Trophoblast cell (in vitro differentiated cells and primary cell): ENCODE data around the gene SRPRA.

ENCODE experiments used
- DNase-seq, 2 donors: peaks; one replicate each; pipeline ENCODE4 v3.0.0-alpha.2; 2016
- H2AFZ ChIP-seq: 2 replicates; pipeline ENCODE4 v1.6.1; 2013; ENCODE audit warnings: low read length, moderate library complexity, mild to moderate bottlenecking; ENCODE audit not compliant: insufficient read depth, poor library complexity
- H2AK5ac ChIP-seq: 2 replicates; pipeline ENCODE4 v1.6.1; 2013; ENCODE audit warnings: mild to moderate bottlenecking, low read length
- H2BK120ac ChIP-seq: 2 replicates; pipeline ENCODE4 v1.6.1; 2013; ENCODE audit warnings: low read length, mild to moderate bottlenecking, moderate library complexity; ENCODE audit not compliant: insufficient read depth, poor library complexity
- H2BK12ac ChIP-seq: 2 replicates; pipeline ENCODE4 v1.6.1; 2013; ENCODE audit warnings: mild to moderate bottlenecking, low read length, moderate library complexity
- H2BK5ac ChIP-seq: 2 replicates; pipeline ENCODE4 v1.6.1; 2013; ENCODE audit warnings: low read length, low read depth, moderate library complexity, mild to moderate bottlenecking; ENCODE audit not compliant: poor library complexity
- H3K14ac ChIP-seq: 2 replicates; pipeline ENCODE4 v1.6.1; 2013; ENCODE audit warnings: mild to moderate bottlenecking, low read length
- H3K18ac ChIP-seq: 2 replicates; pipeline ENCODE4 v1.6.1; 2013; ENCODE audit warnings: mild to moderate bottlenecking, low read length
- H3K23ac ChIP-seq: 2 replicates; pipeline ENCODE4 v1.6.1; 2013; ENCODE audit warnings: low read length
- H3K27ac ChIP-seq: 2 replicates; pipeline ENCODE4 v1.5.1; 2013; ENCODE audit warnings: low read depth, mild to moderate bottlenecking, inconsistent platforms, low read length, moderate library complexity
- H3K27me3 ChIP-seq: 2 replicates; pipeline ENCODE4 v1.6.1; 2013; ENCODE audit warnings: inconsistent platforms, mild to moderate bottlenecking, low read length, moderate library complexity; ENCODE audit not compliant: insufficient read depth
- H3K36me3 ChIP-seq, 2 experiments: 1 replicate in 1 of 2; 2 replicates in 1 of 2; pipeline ENCODE4 v1.6.1; 2013; ENCODE audit warnings: low read length in 2 of 2, mild to moderate bottlenecking in 2 of 2, moderate library complexity in 1 of 2; ENCODE audit not compliant: insufficient read depth in 2 of 2, control insufficient read depth in 1 of 2
- H3K4ac ChIP-seq: 2 replicates; pipeline ENCODE4 v1.6.1; 2013; ENCODE audit warnings: low read depth, mild to moderate bottlenecking, low read length, moderate library complexity
- H3K4me1 ChIP-seq, 2 experiments: 1 replicate in 1 of 2; 2 replicates in 1 of 2; pipeline ENCODE4 v1.6.1; 2013; ENCODE audit warnings: low read length in 2 of 2, mild to moderate bottlenecking in 2 of 2, moderate library complexity in 1 of 2; ENCODE audit not compliant: insufficient read depth in 2 of 2, control insufficient read depth in 1 of 2
- H3K4me2 ChIP-seq: 2 replicates; pipeline ENCODE4 v1.6.1; 2013; ENCODE audit warnings: inconsistent platforms, mild to moderate bottlenecking, low read length, moderate library complexity
- H3K4me3 ChIP-seq: 2 replicates; pipeline ENCODE4 v1.5.1; 2013; ENCODE audit warnings: mild to moderate bottlenecking, low read depth, low read length, inconsistent platforms
- H3K79me1 ChIP-seq: one replicate; pipeline ENCODE4 v1.6.1; 2013; ENCODE audit warnings: low read length
- H3K79me2 ChIP-seq: 2 replicates; pipeline ENCODE4 v1.6.1; 2013; ENCODE audit warnings: low read length, mild to moderate bottlenecking; ENCODE audit not compliant: control insufficient read depth, insufficient read depth, poor library complexity
- H3K9ac ChIP-seq: 2 replicates; pipeline ENCODE4 v1.6.1; 2013; ENCODE audit warnings: mild to moderate bottlenecking, low read length
- H3K9me3 ChIP-seq: 2 replicates; pipeline ENCODE4 v1.6.1; 2013; ENCODE audit warnings: low read depth, mild to moderate bottlenecking, control low read depth, inconsistent platforms, low read length; ENCODE audit not compliant: insufficient read depth
- H4K12ac ChIP-seq: 2 replicates; pipeline ENCODE4 v1.6.1; 2013; ENCODE audit warnings: low read depth, mild to moderate bottlenecking, low read length, moderate library complexity
- H4K8ac ChIP-seq: 2 replicates; pipeline ENCODE4 v1.6.1; 2013; ENCODE audit warnings: low read depth, mild to moderate bottlenecking, low read length, moderate library complexity
- H4K91ac ChIP-seq: one replicate; pipeline ENCODE4 v1.6.1; 2013; ENCODE audit warnings: low read depth, mild to moderate bottlenecking, low read length, moderate library complexity
- WGBS: extraction: QIAGEN DNeasy Blood & Tissue Kit; methylation state at CpG from one replicate; pipeline ENCODE4 v1.1.7; 2013; ENCODE audit warnings: missing lambda C conversion rate; ENCODE audit not compliant: insufficient read length, insufficient coverage; ENCODE audit errors: extremely low coverage; 5-methylcytosine and 5-hydroxymethylcytosine counted together

SRPRA gene

GRCh38 chr11:126282361-126282735 is 13.7 kb upstream of the SRPRA start:
- WGBS, result no CpG with 5 or more reads among the region's 15 CpGs
- no peak overlapping the region for H3K23ac ChIP-seq

GRCh38 chr11:126281666-126282175 is 13.0 kb upstream of the SRPRA start:
- no CpG with 5 or more reads among the region's 10 CpGs for WGBS
- Histone ChIP-seq H2AFZ (no peak overlapping the region), H4K91ac (no peak overlapping the region)

More at GRCh38 chr11:126282361-126282735, 13.7 kb upstream of the SRPRA start:
- no peak overlapping the region for H3K27ac ChIP-seq
- H2AFZ ChIP-seq, result peak overlapping the region; percentile 89
- peak overlapping the region; percentile 20 for H2AK5ac ChIP-seq
- no peak overlapping the region for H2BK5ac ChIP-seq
- peak overlapping the region; percentile 15 for H3K9ac ChIP-seq
- H3K4me2 ChIP-seq, result peak overlapping the region; percentile 62
- H3K27me3 ChIP-seq, result no peaks in the 10 kb centered on the region
- no peak overlapping the region for H2BK12ac ChIP-seq
- H2BK120ac ChIP-seq, result no peak overlapping the region
- H3K79me1 ChIP-seq, result peaks cover 8% of the 10 kb centered on the region
- H3K79me2 ChIP-seq, result peaks cover 6% of the 10 kb centered on the region
- no peak overlapping the region for H3K4ac ChIP-seq
- H3K14ac ChIP-seq, result peak overlapping the region; percentile 11
- H3K9me3 ChIP-seq, result no peaks in the 10 kb centered on the region
- H4K91ac ChIP-seq, result peak overlapping the region; percentile 36
- peak overlapping the region; percentile 31 for H3K4me3 ChIP-seq
- DNase-seq, result peak in 1 of 2 donors; percentile 28
- peak overlapping the region; percentile 69 for H4K12ac ChIP-seq
- H3K4me1 ChIP-seq, result peaks cover 6 to 17% of the 10 kb centered on the region in 2 experiments
- H3K36me3 ChIP-seq, result peaks cover 6% of the 10 kb centered on the region in 2 experiments
- peak overlapping the region; percentile 98 for H4K8ac ChIP-seq
- no peak overlapping the region for H3K18ac ChIP-seq

GRCh38 chr11:126281245-126281644 is 12.6 kb upstream of the SRPRA start:
- H3K27ac ChIP-seq, result no peak overlapping the region
- no peak overlapping the region for H4K8ac ChIP-seq
- H3K4ac ChIP-seq, result no peak overlapping the region
- no peak overlapping the region for H2BK120ac ChIP-seq
- H2AFZ ChIP-seq, result no peak overlapping the region
- no peak overlapping the region for H3K18ac ChIP-seq
- H4K91ac ChIP-seq, result no peak overlapping the region
- no peak overlapping the region for H3K23ac ChIP-seq
- H3K9ac ChIP-seq, result no peak overlapping the region
- H3K79me1 ChIP-seq, result peaks cover 8% of the 10 kb centered on the region
- H3K27me3 ChIP-seq, result no peaks in the 10 kb centered on the region
- no peak overlapping the region for H3K4me2 ChIP-seq
- H2BK12ac ChIP-seq, result no peak overlapping the region
- no peaks in the 10 kb centered on the region for H3K9me3 ChIP-seq
- peaks cover 13% of the 10 kb centered on the region in 2 experiments for H3K36me3 ChIP-seq
- WGBS, result no CpG with 5 or more reads among the region's 6 CpGs
- no peak overlapping the region for H2BK5ac ChIP-seq
- no peak overlapping the region for H4K12ac ChIP-seq
- H3K79me2 ChIP-seq, result peaks cover 6% of the 10 kb centered on the region
- no peak overlapping the region for H2AK5ac ChIP-seq
- no peak overlapping the region for H3K4me3 ChIP-seq
- DNase-seq, result no peak
- H3K4me1 ChIP-seq, result peaks cover 6 to 17% of the 10 kb centered on the region in 2 experiments
- H3K14ac ChIP-seq, result no peak overlapping the region

More at GRCh38 chr11:126281666-126282175, 13.0 kb upstream of the SRPRA start:
- no peak overlapping the region for H4K8ac ChIP-seq
- no peak overlapping the region for H3K14ac ChIP-seq
- no peak overlapping the region for H3K27ac ChIP-seq
- no peak overlapping the region for H3K18ac ChIP-seq
- H3K9ac ChIP-seq, result no peak overlapping the region
- H3K4me1 ChIP-seq, result peaks cover 6 to 17% of the 10 kb centered on the region in 2 experiments
- no peaks in the 10 kb centered on the region for H3K9me3 ChIP-seq
- H3K4ac ChIP-seq, result no peak overlapping the region
- no peak overlapping the region for H2BK120ac ChIP-seq
- no peak overlapping the region for H2AK5ac ChIP-seq
- H2BK12ac ChIP-seq, result no peak overlapping the region
- H3K23ac ChIP-seq, result no peak overlapping the region
- H3K79me1 ChIP-seq, result peaks cover 8% of the 10 kb centered on the region
- H4K12ac ChIP-seq, result no peak overlapping the region
- H3K79me2 ChIP-seq, result peaks cover 6% of the 10 kb centered on the region
- peaks cover 11 to 12% of the 10 kb centered on the region in 2 experiments for H3K36me3 ChIP-seq
- no peak overlapping the region for H2BK5ac ChIP-seq
- no peak for DNase-seq
- H3K27me3 ChIP-seq, result no peaks in the 10 kb centered on the region
- H3K4me2 ChIP-seq, result peak overlapping the region; percentile 62
- no peak overlapping the region for H3K4me3 ChIP-seq

GRCh38 chr11:126280595-126280994 is 11.9 kb upstream of the SRPRA start:
- Histone ChIP-seq H3K4me1 (peaks cover 6 to 17% of the 10 kb centered on the region in 2 experiments), H3K23ac (no peak overlapping the region), H4K12ac (no peak overlapping the region), H2BK12ac (no peak overlapping the region), H3K4me3 (no peak overlapping the region), H3K36me3 (peaks cover 18 to 20% of the 10 kb centered on the region in 2 experiments), H3K4ac (no peak overlapping the region), H3K27me3 (no peaks in the 10 kb centered on the region), H3K79me2 (peaks cover 6% of the 10 kb centered on the region), H2AFZ (no peak overlapping the region), H2AK5ac (no peak overlapping the region), H3K27ac (no peak overlapping the region), H3K9me3 (no peaks in the 10 kb centered on the region), H2BK120ac (no peak overlapping the region), H4K91ac (no peak overlapping the region), H3K4me2 (no peak overlapping the region), H4K8ac (no peak overlapping the region), H2BK5ac (no peak overlapping the region), H3K9ac (no peak overlapping the region), H3K79me1 (peaks cover 8% of the 10 kb centered on the region), H3K18ac (no peak overlapping the region), H3K14ac (no peak overlapping the region)
- no peak for DNase-seq
- WGBS, result no CpG with 5 or more reads among the region's 5 CpGs
